ENCODE data around the gene CDKN2B-AS1. TPM values are rescaled to one million over a fixed set of nuclear protein-coding genes. Genes with fewer than 3 reads are reported as not detected.

CDKN2B-AS1 gene
- total RNA-seq, 2 experiments from 2014 or later: 0.21 to 0.23 TPM

- DNase-seq (no peak), ATAC-seq (no peak)
- no peaks in the 10 kb centered on the region for H3K4me1 Mint-ChIP-seq
- no peak overlapping the region for H3K4me3 Mint-ChIP-seq
- POLR2A ChIA-PET: no interaction called here
- intact Hi-C loops (cut with DNase I, micrococcal nuclease): no loop called here
- no peaks in the 10 kb centered on the region for H3K36me3 Mint-ChIP-seq (ENCODE audit: low read depth)
- peaks cover 23% of the 10 kb centered on the region for H3K27me3 Mint-ChIP-seq
- CTCF ChIA-PET: no interaction called here
- no peak overlapping the region for H3K27ac Mint-ChIP-seq
- peaks cover 4% of the 10 kb centered on the region for H3K9me3 Mint-ChIP-seq (ENCODE audit: low read depth)
These were observed 129.8 kb downstream of the CDKN2B-AS1 start for GRCh38 chr9:22124263-22125011.

- no peak for ATAC-seq
- Mint-ChIP-seq H3K4me1 (no peaks in the 10 kb centered on the region), H3K36me3 (ENCODE audit: low read depth) (no peaks in the 10 kb centered on the region), H3K27me3 (peaks cover 11% of the 10 kb centered on the region), H3K27ac (no peak overlapping the region), H3K9me3 (ENCODE audit: low read depth) (no peaks in the 10 kb centered on the region), H3K4me3 (no peak overlapping the region)
- DNase-seq: no peak
- ChIA-PET CTCF (no interaction called here), POLR2A (no interaction called here)
- intact Hi-C loops (cut with DNase I, micrococcal nuclease): no loop called here
These were observed 134.5 kb downstream of the CDKN2B-AS1 start for GRCh38 chr9:22129133-22129532.

DNA sequence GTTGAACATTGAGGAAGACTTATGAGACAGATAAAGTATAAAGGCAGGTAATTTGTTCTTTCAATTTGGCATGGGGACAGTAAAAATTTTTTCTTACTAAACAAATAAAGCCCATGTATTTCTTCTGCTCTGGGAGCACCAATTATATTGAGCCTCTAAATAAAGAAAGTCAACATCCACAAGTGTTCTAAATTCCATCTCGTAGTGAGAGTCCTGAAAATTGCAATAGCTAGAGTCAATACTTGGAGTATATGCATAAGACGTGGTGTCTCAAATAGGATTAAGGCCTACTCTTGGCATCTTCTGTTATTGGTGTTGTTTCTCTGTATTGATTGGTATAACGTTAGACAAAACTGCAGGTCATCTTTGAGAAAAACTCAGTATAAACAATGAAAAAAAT lies 135.0 kb downstream of the CDKN2B-AS1 start:
- DNase-seq (no peak), ATAC-seq (no peak)
- H3K36me3 Mint-ChIP-seq (ENCODE audit: low read depth): no peaks in the 10 kb centered on the region
- ChIA-PET POLR2A (no interaction called here), CTCF (no interaction called here)
- peaks cover 9% of the 10 kb centered on the region for H3K27me3 Mint-ChIP-seq
- H3K4me3 Mint-ChIP-seq: no peak overlapping the region
- intact Hi-C loops (cut with DNase I, micrococcal nuclease): no loop called here
- no peaks in the 10 kb centered on the region for H3K9me3 Mint-ChIP-seq (ENCODE audit: low read depth)
- no peak overlapping the region for H3K27ac Mint-ChIP-seq
- no peaks in the 10 kb centered on the region for H3K4me1 Mint-ChIP-seq

DNA sequence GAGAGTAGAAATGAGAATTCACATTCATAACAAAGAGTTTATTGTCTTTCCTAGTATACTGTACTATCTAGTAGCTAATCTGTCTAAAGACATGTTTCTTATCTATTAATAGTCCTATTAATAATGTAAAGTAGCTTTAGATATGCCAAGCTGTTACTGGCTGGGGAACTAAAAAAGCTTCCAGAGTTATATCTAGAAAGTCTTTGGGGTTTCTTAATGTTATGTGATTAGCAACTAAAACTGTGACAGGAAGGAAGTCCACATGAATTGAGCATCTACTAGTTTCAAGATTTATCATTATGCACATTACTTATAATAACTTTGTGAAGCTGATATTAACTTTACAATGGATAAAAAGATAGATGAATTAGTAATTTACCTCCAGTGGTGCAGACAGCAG lies 137.2 kb downstream of the CDKN2B-AS1 start:
- no peak overlapping the region for H3K4me3 Mint-ChIP-seq
- H3K4me1 Mint-ChIP-seq: no peaks in the 10 kb centered on the region
- CTCF ChIA-PET: interaction anchor here (1.1 kb wide), 1 partner anchor 22 kb away, joined by 3 read pairs; no protein-coding TSS in a partner anchor
- H3K27ac Mint-ChIP-seq: no peak overlapping the region
- peaks cover 15% of the 10 kb centered on the region for H3K27me3 Mint-ChIP-seq
- H3K36me3 Mint-ChIP-seq (ENCODE audit: low read depth): no peaks in the 10 kb centered on the region
- intact Hi-C loops (cut with DNase I, micrococcal nuclease): no loop called here
- no peak for ATAC-seq
- no peaks in the 10 kb centered on the region for H3K9me3 Mint-ChIP-seq (ENCODE audit: low read depth)
- no peak for DNase-seq
- POLR2A ChIA-PET: interaction anchor here (0.7 kb wide), 1 partner anchor 79 kb away, joined by 4 read pairs; no protein-coding TSS in a partner anchor

DNA sequence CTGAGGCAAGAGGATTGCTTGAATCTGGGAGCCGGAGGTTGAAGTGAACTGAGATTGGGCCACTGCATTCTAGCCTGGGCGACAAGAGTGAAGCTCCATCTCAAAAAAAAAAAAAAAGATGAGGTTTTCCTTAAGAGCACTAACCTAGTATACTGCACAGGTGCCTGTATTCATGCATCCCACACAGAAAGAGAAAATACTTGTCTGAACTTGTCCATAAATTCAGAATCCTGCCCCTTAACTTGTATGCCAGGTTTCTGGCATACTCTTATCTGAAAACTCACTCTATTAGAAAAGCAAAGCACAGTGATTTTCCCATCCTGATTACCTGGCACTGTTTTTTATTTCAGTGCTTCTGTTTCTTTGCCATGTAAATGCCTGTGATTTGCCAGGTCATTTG lies 139.8 kb downstream of the CDKN2B-AS1 start:
- H3K4me1 Mint-ChIP-seq: no peaks in the 10 kb centered on the region
- peaks cover 20% of the 10 kb centered on the region for H3K27me3 Mint-ChIP-seq
- H3K4me3 Mint-ChIP-seq: no peak overlapping the region
- ChIA-PET POLR2A (no interaction called here), CTCF (no interaction called here)
- no peak overlapping the region for H3K27ac Mint-ChIP-seq
- no peaks in the 10 kb centered on the region for H3K9me3 Mint-ChIP-seq (ENCODE audit: low read depth)
- intact Hi-C loops (cut with DNase I, micrococcal nuclease): no loop called here
- no peak for DNase-seq
- no peak for ATAC-seq
- H3K36me3 Mint-ChIP-seq (ENCODE audit: low read depth): no peaks in the 10 kb centered on the region

- H3K9me3 Mint-ChIP-seq (ENCODE audit: low read depth): no peaks in the 10 kb centered on the region
- H3K4me1 Mint-ChIP-seq: no peaks in the 10 kb centered on the region
- H3K4me3 Mint-ChIP-seq: no peak overlapping the region
- no peak overlapping the region for H3K27ac Mint-ChIP-seq
- H3K36me3 Mint-ChIP-seq (ENCODE audit: low read depth): no peaks in the 10 kb centered on the region
- ChIA-PET POLR2A (no interaction called here), CTCF (interaction anchor here (0.9 to 1.2 kb wide), 2 partner anchors 103 to 204 kb away, joined by 3 read pairs; no protein-coding TSS in a partner anchor)
- ATAC-seq: no peak
- intact Hi-C loops (cut with DNase I, micrococcal nuclease): no loop called here
- no peak for DNase-seq
- peaks cover 28% of the 10 kb centered on the region for H3K27me3 Mint-ChIP-seq
These were observed 142.0 kb downstream of the CDKN2B-AS1 start for GRCh38 chr9:22136461-22137096.

DNA sequence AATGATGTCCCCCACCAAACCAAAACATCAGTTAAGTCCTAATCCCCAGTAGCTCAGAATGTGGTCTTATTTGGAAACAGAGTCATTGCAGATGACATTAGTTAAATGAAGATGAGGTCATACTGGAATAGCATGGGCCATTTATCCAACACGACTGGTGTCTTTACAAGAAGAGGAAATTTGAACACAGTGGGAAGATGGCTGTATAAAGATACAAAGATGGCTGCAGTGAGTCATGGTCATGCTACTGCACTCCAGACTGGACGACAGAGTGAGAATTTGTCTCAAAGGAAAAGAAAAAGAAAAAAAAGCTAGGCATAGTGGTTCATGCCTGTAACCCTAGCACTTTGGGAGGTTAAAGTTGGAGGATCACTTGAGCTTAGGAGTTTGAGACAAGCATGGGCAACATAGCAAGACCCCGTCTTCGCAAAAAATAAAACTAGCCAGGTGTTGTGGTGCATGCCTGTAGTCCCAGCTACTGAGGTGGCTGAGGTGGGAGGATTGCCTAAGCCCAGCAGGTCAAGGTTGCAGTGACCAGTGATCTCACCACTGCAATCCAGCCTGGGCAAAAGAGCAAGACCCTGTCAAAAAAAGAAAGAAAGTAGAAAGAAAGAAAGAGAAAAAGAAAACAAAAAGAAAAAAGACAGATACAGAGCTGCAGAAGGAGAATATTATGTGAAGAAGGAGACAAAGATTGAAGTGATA lies 144.5 kb downstream of the CDKN2B-AS1 start:
- ChIA-PET POLR2A (no interaction called here), CTCF (no interaction called here)
- Mint-ChIP-seq H3K9me3 (ENCODE audit: low read depth) (no peaks in the 10 kb centered on the region), H3K36me3 (ENCODE audit: low read depth) (no peaks in the 10 kb centered on the region), H3K4me3 (no peak overlapping the region), H3K27ac (no peak overlapping the region), H3K4me1 (no peaks in the 10 kb centered on the region), H3K27me3 (peaks cover 31% of the 10 kb centered on the region)
- ATAC-seq (no peak), DNase-seq (no peak)
- intact Hi-C loops (cut with DNase I, micrococcal nuclease): no loop called here

- Mint-ChIP-seq H3K4me3 (no peak overlapping the region), H3K27me3 (peaks cover 34% of the 10 kb centered on the region), H3K4me1 (peaks cover 3% of the 10 kb centered on the region), H3K27ac (no peak overlapping the region), H3K9me3 (ENCODE audit: low read depth) (no peaks in the 10 kb centered on the region), H3K36me3 (ENCODE audit: low read depth) (no peaks in the 10 kb centered on the region)
- DNase-seq: no peak
- intact Hi-C loops (cut with DNase I, micrococcal nuclease): loop anchor here in 1 of 2 experiments (10.0 kb wide), 1 partner anchor 313 kb away; no protein-coding TSS in a partner anchor
- POLR2A ChIA-PET: no interaction called here
- no peak for ATAC-seq
- CTCF ChIA-PET: interaction anchor here (0.6 to 1.5 kb wide), 3 partner anchors 15 to 185 kb away, joined by 3 read pairs; no protein-coding TSS in a partner anchor
These were observed 147.3 kb downstream of the CDKN2B-AS1 start for GRCh38 chr9:22141908-22142307.

GRCh38 chr9:22142671-22143070 lies 148.1 kb downstream of the CDKN2B-AS1 start:
- Mint-ChIP-seq H3K27me3 (peaks cover 33% of the 10 kb centered on the region), H3K27ac (no peak overlapping the region), H3K9me3 (ENCODE audit: low read depth) (no peaks in the 10 kb centered on the region), H3K36me3 (ENCODE audit: low read depth) (no peaks in the 10 kb centered on the region), H3K4me3 (no peak overlapping the region), H3K4me1 (peaks cover 7% of the 10 kb centered on the region)
- DNase-seq: no peak
- POLR2A ChIA-PET: interaction anchor here (0.7 kb wide), 1 partner anchor 8 kb away, joined by 3 read pairs; no protein-coding TSS in a partner anchor
- CTCF ChIA-PET: interaction anchor here (1.5 kb wide), 1 partner anchor 23 kb away, joined by 3 read pairs; no protein-coding TSS in a partner anchor
- intact Hi-C loops (cut with DNase I, micrococcal nuclease): loop anchor here in 1 of 2 experiments (10.0 kb wide), 1 partner anchor 312 kb away; no protein-coding TSS in a partner anchor
- ATAC-seq: no peak

- H3K4me3 Mint-ChIP-seq: no peak overlapping the region
- H3K9me3 Mint-ChIP-seq (ENCODE audit: low read depth): no peaks in the 10 kb centered on the region
- H3K27me3 Mint-ChIP-seq: peaks cover 26% of the 10 kb centered on the region
- DNase-seq (no peak), ATAC-seq (no peak)
- CTCF ChIA-PET: interaction anchor here (0.6 kb wide), 1 partner anchor 135 kb away, joined by 4 read pairs; no protein-coding TSS in a partner anchor
- peaks cover 17% of the 10 kb centered on the region for H3K4me1 Mint-ChIP-seq
- POLR2A ChIA-PET: no interaction called here
- intact Hi-C loops (cut with DNase I, micrococcal nuclease): loop anchor here in 1 of 2 experiments (10.0 kb wide), 1 partner anchor 311 kb away; no protein-coding TSS in a partner anchor
- H3K36me3 Mint-ChIP-seq (ENCODE audit: low read depth): no peaks in the 10 kb centered on the region
- no peak overlapping the region for H3K27ac Mint-ChIP-seq
These were observed 149.4 kb downstream of the CDKN2B-AS1 start for GRCh38 chr9:22143799-22144625.

DNA sequence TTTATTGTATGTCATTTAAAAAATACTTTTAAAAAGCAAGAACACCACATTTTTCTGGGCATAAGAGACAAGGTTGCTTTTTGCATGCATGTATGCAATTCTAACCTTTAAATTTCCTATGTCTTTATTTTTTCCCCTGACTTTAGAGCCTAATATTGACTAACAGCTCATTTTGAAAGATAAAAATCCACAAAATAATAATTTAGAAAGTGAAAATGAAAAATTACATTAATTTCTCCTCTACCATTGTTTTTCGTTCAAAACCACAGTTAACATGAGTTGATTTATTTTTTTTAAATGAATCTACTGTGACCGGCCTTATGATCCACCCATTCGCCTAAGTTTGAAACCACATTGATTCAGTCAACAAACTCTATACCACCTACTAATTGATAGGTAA lies 152.0 kb downstream of the CDKN2B-AS1 start:
- H3K36me3 Mint-ChIP-seq (ENCODE audit: low read depth): no peaks in the 10 kb centered on the region
- H3K27ac Mint-ChIP-seq: no peak overlapping the region
- no peaks in the 10 kb centered on the region for H3K9me3 Mint-ChIP-seq (ENCODE audit: low read depth)
- no peak overlapping the region for H3K4me3 Mint-ChIP-seq
- ChIA-PET CTCF (interaction anchor here (0.6 kb wide), 1 partner anchor 12 kb away, joined by 3 read pairs; no protein-coding TSS in a partner anchor), POLR2A (interaction anchor here (0.6 kb wide), 1 partner anchor 1811 kb away, joined by 3 read pairs; no protein-coding TSS in a partner anchor)
- intact Hi-C loops (cut with DNase I, micrococcal nuclease): loop anchor here (2.0 to 10.0 kb wide), 3 partner anchors 66 to 308 kb away; no protein-coding TSS in a partner anchor
- no peak for DNase-seq
- peaks cover 29% of the 10 kb centered on the region for H3K27me3 Mint-ChIP-seq
- no peak for ATAC-seq
- peaks cover 17% of the 10 kb centered on the region for H3K4me1 Mint-ChIP-seq

All from activated CD4-positive, alpha-beta T cell treated with anti-CD3 and anti-CD28 coated beads for 36 hours (primary cell).